HepG2 (cell line): Measurements from ENCODE around the gene TBC1D2B. TPM values are rescaled to one million over a fixed set of nuclear protein-coding genes. Genes with fewer than 3 reads are reported as not detected.

Source experiments
- ATAC-seq: fragments of 200-7000 bp; cut with Tn5 transposase; 3 replicates; pipeline ENCODE4 v1.9.1; 2020; ENCODE audit warnings: mild to moderate bottlenecking, moderate library complexity
- BruUV-seq: library from RNA; stranded (reverse); fragments of 400-500 nt; replicated peaks from 2 replicates; lab custom pipeline; 2021; lab: Mats Ljungman, UMichigan
- CTCF ChIA-PET: fragments of 300-600 bp; formaldehyde crosslinking; extraction: SDS; loops from one replicate; lab custom pipeline; 2021; ENCODE audit warnings: low total read pairs, inconsistent platforms, low intra/inter-chr PET ratio; lab: Yijun Ruan, JAX
- POLR2A ChIA-PET: fragments of 350-600 bp; sonication (Branson Sonifier 250); formaldehyde crosslinking; loops from one replicate; lab custom pipeline; 2020; ENCODE audit warnings: antibody characterized with exemption, inconsistent platforms; lab: Yijun Ruan, JAX
- DNase-seq: peaks from one replicate; pipeline ENCODE4 v3.0.0-alpha.2; 2015; ENCODE audit warnings: low spot score
- FAIRE-seq: peaks from 3 replicates; lab custom pipeline; 2011; peaks lifted over from hg19 to GRCh38; lab: Jason Lieb, UNC
- H2AFZ ChIP-seq: one replicate; pipeline ENCODE4 v1.6.1; 2011; ENCODE audit warnings: low read length, inconsistent platforms
- H3K27ac ChIP-seq: fragments of 300-600 bp; 3 replicates; pipeline ENCODE4 v1.8.0; 2011; ENCODE audit warnings: mixed run types, mild to moderate bottlenecking, mixed read lengths, low read length, inconsistent platforms; ENCODE audit not compliant: insufficient read depth; ENCODE audit errors: extremely low read length
- H3K27me3 ChIP-seq, 2 experiments: fragments of 200-600 bp in 1 of 2; 2 replicates in 1 of 2; 3 replicates in 1 of 2; pipeline versions ENCODE4 v1.6.0 to v1.8.0; 2011; ENCODE audit warnings: low read length in 2 of 2, mild to moderate bottlenecking in 2 of 2, moderate library complexity in 2 of 2, inconsistent platforms in 1 of 2; ENCODE audit not compliant: insufficient read depth in 2 of 2, control insufficient read depth in 1 of 2
- H3K36me3 ChIP-seq, 2 experiments: fragments of 200-600 bp in 1 of 2; replicated peaks in 1 of 2; 2 replicates in 1 of 2; 3 replicates in 1 of 2; pipeline versions ENCODE4 v1.5.1 to v1.8.0; 2011; ENCODE audit warnings: low read length in 2 of 2, inconsistent platforms in 1 of 2; ENCODE audit not compliant: insufficient read depth in 2 of 2, control insufficient read depth in 1 of 2
- H3K4me1 ChIP-seq: 2 replicates; pipeline ENCODE4 v1.5.1; 2012; ENCODE audit warnings: low read length, inconsistent platforms; ENCODE audit not compliant: insufficient read depth
- H3K4me2 ChIP-seq: 2 replicates; pipeline ENCODE4 v1.6.0; 2011; ENCODE audit warnings: low read depth, low read length, inconsistent platforms
- H3K4me3 ChIP-seq, 3 experiments: fragments of 200-600 bp in 1 of 3; sonication (generic), shearing (Covaris generic) in 1 of 3; replicated peaks in 1 of 3; 2 replicates each; pipeline ENCODE4 v1.5.1; 2011 to 2016; ENCODE audit warnings: low read length in 3 of 3, inconsistent platforms in 2 of 3, low read depth in 2 of 3, mild to moderate bottlenecking in 2 of 3, control low read depth in 1 of 3, mixed read lengths in 1 of 3; ENCODE audit not compliant: insufficient read depth in 1 of 3
- H3K79me2 ChIP-seq: one replicate; pipeline ENCODE4 v1.6.1; 2011; ENCODE audit warnings: low read length, inconsistent platforms; ENCODE audit not compliant: insufficient read depth
- H3K9ac ChIP-seq: 2 replicates; pipeline ENCODE4 v1.6.0; 2011; ENCODE audit warnings: mild to moderate bottlenecking, low read depth, low read length, inconsistent platforms; ENCODE audit not compliant: insufficient read depth
- H3K9me3 ChIP-seq: 2 replicates; pipeline ENCODE4 v1.5.1; 2012; ENCODE audit warnings: mild to moderate bottlenecking, low read length
- H4K20me1 ChIP-seq: 2 replicates; pipeline ENCODE4 v1.6.0; 2011; ENCODE audit warnings: inconsistent platforms, mild to moderate bottlenecking, low read length, moderate library complexity; ENCODE audit not compliant: insufficient read depth
- HMGXB3 ChIP-seq: sonication (generic); formaldehyde crosslinking; IDR thresholded peaks from 2 replicates; pipeline ENCODE4 v1.4.0; 2020; ENCODE audit warnings: missing genetic modification reagents, borderline replicate concordance
- NCOR1 ChIP-seq: fragments of 200-600 bp; sonication (generic); IDR thresholded peaks from 2 replicates; pipeline ENCODE4 v1.7.0; 2017; ENCODE audit warnings: antibody characterized with exemption, low read length, borderline replicate concordance
- PCBP1 ChIP-seq: fragments of 200-400 bp; formaldehyde crosslinking; IDR thresholded peaks from 2 replicates; pipeline ENCODE4 v1.6.1; 2017; ENCODE audit warnings: mild to moderate bottlenecking, low read depth, low read length, borderline replicate concordance
- STAT5B ChIP-seq: sonication (generic); formaldehyde crosslinking; IDR thresholded peaks from 2 replicates; pipeline ENCODE4 v1.4.0; 2020; ENCODE audit warnings: missing genetic modification reagents
- TARDBP ChIP-seq: sonication (generic); formaldehyde crosslinking; IDR thresholded peaks from 2 replicates; pipeline ENCODE4 v1.8.0; 2022; ENCODE audit warnings: mild to moderate bottlenecking, missing genetic modification reagents
- ZBTB20 ChIP-seq: sonication (generic); formaldehyde crosslinking; IDR thresholded peaks from 2 replicates; pipeline ENCODE4 v1.8.1; 2023; ENCODE audit warnings: missing genetic modification reagents, low read depth, mild to moderate bottlenecking, borderline replicate concordance
- ZFX ChIP-seq: sonication (generic); formaldehyde crosslinking; IDR thresholded peaks from 2 replicates; pipeline ENCODE4 v1.4.0; 2020; ENCODE audit warnings: mild to moderate bottlenecking, low read depth, missing genetic modification reagents, moderate library complexity
- ZNF546 ChIP-seq: sonication (generic); formaldehyde crosslinking; conservative IDR thresholded peaks from 2 replicates; pipeline ENCODE4 v1.8.1; 2023; ENCODE audit warnings: mild to moderate bottlenecking, missing genetic modification reagents
- WGBS: methylation state at CpG from one replicate; pipeline ENCODE4 v1.1.6; 2017; ENCODE audit warnings: low lambda C conversion rate; 5-methylcytosine and 5-hydroxymethylcytosine counted together
- in situ Hi-C: cut with HindIII; loops from 2 replicates; pipeline ENCODE4 v1.10.0; 2017; ENCODE audit warnings: low pct_unique_long_range_greater_than_20kb; ENCODE audit not compliant: extremely low pct_ligation_motif_present
- intact Hi-C: fragments of 100-400 bp; cut with micrococcal nuclease; formaldehyde crosslinking; loops from one replicate; pipeline ENCODE4 v1.10.0; 2022; ENCODE audit not compliant: unreplicated experiment
- polyA plus RNA-seq, 8 experiments: library from polyadenylated mRNA; depleted of rRNA in 3 of 8; stranded (reverse) in 7 of 8; unstranded in 1 of 8; fragments of >200 nt; fragmentation: Illumina TruSeq in 4 of 8; extraction: Trizol in 4 of 8; gene quantifications; 2 replicates each; pipeline versions ENCODE4 v1.2.1 to v1.2.3, GENCODE V29; 2011 to 2016; ENCODE audit warnings: low read depth in 4 of 8, missing spikeins in 1 of 8, mixed read lengths in 1 of 8; ENCODE audit not compliant: insufficient read depth in 1 of 8
- total RNA-seq, 5 experiments: library from RNA; depleted of rRNA; stranded (reverse); fragments of >200 nt; fragmentation: Illumina TruSeq; extraction: Trizol; gene quantifications; 2 replicates each; pipeline ENCODE4 v1.2.3, GENCODE V29; 2016; ENCODE audit warnings: low read depth in 1 of 5
- TF ChIP-seq, protein P1 (sequence below): sonication (generic); formaldehyde crosslinking; conservative IDR thresholded peaks from 2 replicates; pipeline ENCODE4 v1.8.1; 2023; ENCODE audit warnings: missing genetic modification reagents
- TF ChIP-seq, protein P2 (sequence below): sonication (generic); formaldehyde crosslinking; IDR thresholded peaks from 2 replicates; pipeline ENCODE4 v1.4.0; 2020; ENCODE audit warnings: missing genetic modification reagents

TBC1D2B gene
- total and polyA plus RNA-seq, 2 of the 13 experiments (the other 11 are each of a cell fraction or from before 2014, with no cell fraction given): 10.1 to 14.4 TPM

DNA sequence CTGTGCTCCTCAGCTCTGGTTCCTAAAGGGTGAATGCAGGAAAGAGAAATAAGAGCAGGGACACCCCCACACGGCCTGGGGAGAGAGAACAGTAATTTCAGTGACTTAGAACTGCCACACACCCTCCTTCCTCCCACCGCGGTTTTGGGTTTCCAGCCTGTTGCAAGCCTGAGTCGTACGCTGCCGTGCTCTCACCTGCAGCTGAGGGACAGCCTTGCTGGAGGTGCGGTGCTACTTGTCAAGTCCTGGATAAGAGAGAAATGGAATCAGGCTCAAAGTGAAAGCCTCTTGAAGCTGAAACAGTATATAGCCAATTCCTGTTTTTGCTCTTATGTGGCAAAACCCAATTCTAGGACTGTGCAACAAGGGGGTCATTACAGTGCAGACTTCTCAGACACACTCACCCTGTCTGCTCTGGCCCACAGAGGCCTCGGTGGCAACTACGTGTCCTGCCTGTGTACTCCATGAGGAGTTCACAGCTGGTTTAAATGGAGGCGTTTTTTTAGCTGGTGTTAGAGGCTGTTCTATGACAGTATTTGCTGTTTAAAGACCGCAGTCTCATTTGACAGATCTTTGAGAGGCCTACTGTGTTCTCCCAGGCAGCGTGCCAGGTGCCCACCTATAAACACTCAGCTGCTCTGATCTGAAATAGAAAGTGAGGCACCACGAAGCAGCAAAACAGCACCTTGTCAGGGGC is 42.9 kb downstream of the TBC1D2B start:
- DNase-seq: no peak
- no peaks in the 10 kb centered on the region for H3K79me2 ChIP-seq
- POLR2A ChIA-PET: interaction anchor here (1.9 kb wide), 1 partner anchor 31 kb away, joined by 8 read pairs; no protein-coding TSS in a partner anchor
- no peak for FAIRE-seq
- peaks cover 45% of the 10 kb centered on the region for H3K4me1 ChIP-seq
- TF ChIP-seq STAT5B (no peak), ZNF546 (CRISPR knock-in tag) (no peak), PCBP1 (no peak), ZFX (CRISPR knock-in tag) (no peak), ZBTB20 (CRISPR knock-in tag) (no peak), NCOR1 (no peak), HMGXB3 (CRISPR knock-in tag) (no peak), TARDBP (CRISPR knock-in tag) (no peak)
- TF ChIP-seq, protein P1, sequence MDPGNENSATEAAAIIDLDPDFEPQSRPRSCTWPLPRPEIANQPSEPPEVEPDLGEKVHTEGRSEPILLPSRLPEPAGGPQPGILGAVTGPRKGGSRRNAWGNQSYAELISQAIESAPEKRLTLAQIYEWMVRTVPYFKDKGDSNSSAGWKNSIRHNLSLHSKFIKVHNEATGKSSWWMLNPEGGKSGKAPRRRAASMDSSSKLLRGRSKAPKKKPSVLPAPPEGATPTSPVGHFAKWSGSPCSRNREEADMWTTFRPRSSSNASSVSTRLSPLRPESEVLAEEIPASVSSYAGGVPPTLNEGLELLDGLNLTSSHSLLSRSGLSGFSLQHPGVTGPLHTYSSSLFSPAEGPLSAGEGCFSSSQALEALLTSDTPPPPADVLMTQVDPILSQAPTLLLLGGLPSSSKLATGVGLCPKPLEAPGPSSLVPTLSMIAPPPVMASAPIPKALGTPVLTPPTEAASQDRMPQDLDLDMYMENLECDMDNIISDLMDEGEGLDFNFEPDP (CRISPR knock-in tag): no peak
- TF ChIP-seq, protein P2, sequence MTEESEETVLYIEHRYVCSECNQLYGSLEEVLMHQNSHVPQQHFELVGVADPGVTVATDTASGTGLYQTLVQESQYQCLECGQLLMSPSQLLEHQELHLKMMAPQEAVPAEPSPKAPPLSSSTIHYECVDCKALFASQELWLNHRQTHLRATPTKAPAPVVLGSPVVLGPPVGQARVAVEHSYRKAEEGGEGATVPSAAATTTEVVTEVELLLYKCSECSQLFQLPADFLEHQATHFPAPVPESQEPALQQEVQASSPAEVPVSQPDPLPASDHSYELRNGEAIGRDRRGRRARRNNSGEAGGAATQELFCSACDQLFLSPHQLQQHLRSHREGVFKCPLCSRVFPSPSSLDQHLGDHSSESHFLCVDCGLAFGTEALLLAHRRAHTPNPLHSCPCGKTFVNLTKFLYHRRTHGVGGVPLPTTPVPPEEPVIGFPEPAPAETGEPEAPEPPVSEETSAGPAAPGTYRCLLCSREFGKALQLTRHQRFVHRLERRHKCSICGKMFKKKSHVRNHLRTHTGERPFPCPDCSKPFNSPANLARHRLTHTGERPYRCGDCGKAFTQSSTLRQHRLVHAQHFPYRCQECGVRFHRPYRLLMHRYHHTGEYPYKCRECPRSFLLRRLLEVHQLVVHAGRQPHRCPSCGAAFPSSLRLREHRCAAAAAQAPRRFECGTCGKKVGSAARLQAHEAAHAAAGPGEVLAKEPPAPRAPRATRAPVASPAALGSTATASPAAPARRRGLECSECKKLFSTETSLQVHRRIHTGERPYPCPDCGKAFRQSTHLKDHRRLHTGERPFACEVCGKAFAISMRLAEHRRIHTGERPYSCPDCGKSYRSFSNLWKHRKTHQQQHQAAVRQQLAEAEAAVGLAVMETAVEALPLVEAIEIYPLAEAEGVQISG (CRISPR knock-in tag): no peak
- H3K4me3 ChIP-seq: no peak overlapping the region
- in situ Hi-C loops (no loop called here), intact Hi-C loops (no loop called here)
- BruUV-seq: no TSS peak
- H3K27ac ChIP-seq: peak overlapping the region; percentile 61
- no peaks in the 10 kb centered on the region for H4K20me1 ChIP-seq
- H2AFZ ChIP-seq: no peak overlapping the region
- 0 out of 5 replicates have a peak, but pooled peaks cover 0 to 6% of the 10 kb centered on the region in 2 experiments for H3K36me3 ChIP-seq
- CTCF ChIA-PET: no interaction called here
- peak overlapping the region; percentile 2; the same call in 1 of the 2 replicates for H3K9ac ChIP-seq
- ATAC-seq: no peak
- 71% methylated on average over 13 of the region's 13 CpGs for WGBS
- H3K4me2 ChIP-seq: peak overlapping the region; percentile 50; the same call in 1 of the 2 replicates
- no peaks in the 10 kb centered on the region for H3K9me3 ChIP-seq
- no peaks in the 10 kb centered on the region for H3K27me3 ChIP-seq
